Thoracic aorta (tissue), 2 donors: ENCODE results near the gene SMIM45. TPM values are rescaled to one million over a fixed set of nuclear protein-coding genes. Genes with fewer than 3 reads are reported as not detected.

Source experiments
- ATAC-seq: fragments of 150-250 bp; one replicate; pipeline ENCODE4 v1.8.0; 2017; ENCODE audit warnings: low read depth; ENCODE audit not compliant: insufficient number of reproducible peaks, low FRiP score
- DNase-seq: peaks from one replicate; pipeline ENCODE4 v3.0.0-alpha.2; 2020; ENCODE audit warnings: low spot score
- H3K27ac ChIP-seq, 2 donors: fragments of 200-600 bp; sonication (generic); 1 replicate in 1 of 2; 2 replicates in 1 of 2; pipeline ENCODE4 v1.5.1; 2016; ENCODE audit warnings: mild to moderate bottlenecking in 2 of 2, moderate library complexity in 2 of 2
- H3K27me3 ChIP-seq: fragments of 200-600 bp; sonication (generic); replicated peaks from 2 replicates; pipeline ENCODE4 v1.6.0; 2016; ENCODE audit warnings: mild to moderate bottlenecking; ENCODE audit not compliant: insufficient read depth
- H3K36me3 ChIP-seq: fragments of 200-600 bp; sonication (generic); one replicate; pipeline ENCODE4 v1.5.1; 2016
- H3K4me1 ChIP-seq, 2 donors: fragments of 200-600 bp; sonication (generic); 1 replicate in 1 of 2; 2 replicates in 1 of 2; pipeline versions ENCODE4 v1.5.1 to v1.6.0; 2016; ENCODE audit warnings: low read depth in 2 of 2, mild to moderate bottlenecking in 1 of 2; ENCODE audit not compliant: control insufficient read depth in 1 of 2
- H3K4me3 ChIP-seq: fragments of 200-600 bp; sonication (generic); 2 replicates; pipeline ENCODE4 v1.5.1; 2016; ENCODE audit warnings: mild to moderate bottlenecking
- H3K9me3 ChIP-seq: fragments of 200-600 bp; sonication (generic); 2 replicates; pipeline ENCODE4 v1.5.1; 2016
- total RNA-seq, 2 donors: library from RNA; depleted of rRNA; stranded (reverse); fragments of >200 nt; gene quantifications; one replicate each; pipeline versions ENCODE4 v1.1.0 to v1.2.3, GENCODE V29; 2016
- TF ChIP-seq, protein P1 (sequence below): fragments of 200-600 bp; sonication (generic); IDR thresholded peaks from one replicate; pipeline ENCODE4 v1.5.1; 2019; ENCODE audit warnings: antibody characterized with exemption

SMIM45 gene

GRCh38 chr22:41998361-41999261 lies 46.7 kb downstream of the SMIM45 start, which contains the start of gene WBP2NL:
WBP2NL (plus strand) TSS chr22:41998788; CDS start chr22:41998819, 31 bp downstream.
- H3K27me3 ChIP-seq, result no peaks in the 10 kb centered on the region
- TF ChIP-seq, protein P1, sequence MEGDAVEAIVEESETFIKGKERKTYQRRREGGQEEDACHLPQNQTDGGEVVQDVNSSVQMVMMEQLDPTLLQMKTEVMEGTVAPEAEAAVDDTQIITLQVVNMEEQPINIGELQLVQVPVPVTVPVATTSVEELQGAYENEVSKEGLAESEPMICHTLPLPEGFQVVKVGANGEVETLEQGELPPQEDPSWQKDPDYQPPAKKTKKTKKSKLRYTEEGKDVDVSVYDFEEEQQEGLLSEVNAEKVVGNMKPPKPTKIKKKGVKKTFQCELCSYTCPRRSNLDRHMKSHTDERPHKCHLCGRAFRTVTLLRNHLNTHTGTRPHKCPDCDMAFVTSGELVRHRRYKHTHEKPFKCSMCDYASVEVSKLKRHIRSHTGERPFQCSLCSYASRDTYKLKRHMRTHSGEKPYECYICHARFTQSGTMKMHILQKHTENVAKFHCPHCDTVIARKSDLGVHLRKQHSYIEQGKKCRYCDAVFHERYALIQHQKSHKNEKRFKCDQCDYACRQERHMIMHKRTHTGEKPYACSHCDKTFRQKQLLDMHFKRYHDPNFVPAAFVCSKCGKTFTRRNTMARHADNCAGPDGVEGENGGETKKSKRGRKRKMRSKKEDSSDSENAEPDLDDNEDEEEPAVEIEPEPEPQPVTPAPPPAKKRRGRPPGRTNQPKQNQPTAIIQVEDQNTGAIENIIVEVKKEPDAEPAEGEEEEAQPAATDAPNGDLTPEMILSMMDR, result no peak
- DNase-seq (peak; percentile 15), ATAC-seq (no peak)
- H3K4me3 ChIP-seq, result peak within 1 kb of the TSS; percentile 69
- H3K36me3 ChIP-seq, result no peaks in the 10 kb centered on the region
- H3K27ac ChIP-seq, result no peak within 1 kb of the TSS
- no peaks in the 10 kb centered on the region for H3K4me1 ChIP-seq
- no peaks in the 10 kb centered on the region for H3K9me3 ChIP-seq

- TF ChIP-seq, protein P1, result no peak
- no peaks in the 10 kb centered on the region for H3K27me3 ChIP-seq
- no peaks in the 10 kb centered on the region for H3K4me1 ChIP-seq
- H3K36me3 ChIP-seq, result no peaks in the 10 kb centered on the region
- no peaks in the 10 kb centered on the region for H3K9me3 ChIP-seq
- H3K27ac ChIP-seq, result no peak overlapping the region
- DNase-seq, result no peak
- no peak overlapping the region for H3K4me3 ChIP-seq
- no peak for ATAC-seq
These were observed 48.5 kb downstream of the SMIM45 start for GRCh38 chr22:42000466-42000865.

GRCh38 chr22:42001121-42001520 lies 49.2 kb downstream of the SMIM45 start:
- TF ChIP-seq, protein P1, result no peak
- Histone ChIP-seq H3K4me3 (no peak overlapping the region), H3K4me1 (no peaks in the 10 kb centered on the region), H3K9me3 (no peaks in the 10 kb centered on the region), H3K27me3 (no peaks in the 10 kb centered on the region), H3K36me3 (no peaks in the 10 kb centered on the region), H3K27ac (no peak overlapping the region)
- ATAC-seq (no peak), DNase-seq (no peak)

DNA sequence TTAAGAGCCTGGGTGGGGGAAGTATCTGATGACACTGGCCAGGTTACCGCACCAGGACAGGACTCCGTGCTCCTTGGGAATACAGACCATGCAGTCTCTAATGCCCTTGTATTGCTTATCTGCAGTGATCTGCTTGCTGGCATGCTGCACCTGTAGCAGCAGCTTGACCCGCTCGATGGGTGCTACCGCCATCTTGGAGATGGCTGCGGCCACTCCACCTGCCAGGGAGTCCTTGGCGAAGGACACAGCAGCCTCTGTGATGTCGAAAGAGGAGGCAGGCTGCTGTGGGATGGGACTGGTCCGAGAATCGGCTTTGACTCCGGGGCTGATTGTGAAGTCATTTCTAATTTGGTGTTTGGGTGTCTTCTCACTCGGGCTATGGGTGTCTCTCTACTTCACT lies 49.8 kb downstream of the SMIM45 start:
- Histone ChIP-seq H3K4me1 (no peaks in the 10 kb centered on the region), H3K36me3 (no peaks in the 10 kb centered on the region), H3K27ac (no peak overlapping the region), H3K4me3 (no peak overlapping the region), H3K27me3 (no peaks in the 10 kb centered on the region), H3K9me3 (no peaks in the 10 kb centered on the region)
- TF ChIP-seq, protein P1, result no peak
- DNase-seq, result no peak
- no peak for ATAC-seq

GRCh38 chr22:42007922-42008321 lies 56.0 kb downstream of the SMIM45 start:
- Histone ChIP-seq H3K9me3 (peaks cover 14% of the 10 kb centered on the region), H3K36me3 (no peaks in the 10 kb centered on the region), H3K27ac (no peak overlapping the region), H3K27me3 (no peaks in the 10 kb centered on the region), H3K4me1 (no peaks in the 10 kb centered on the region), H3K4me3 (no peak overlapping the region)
- ATAC-seq, result no peak
- TF ChIP-seq, protein P1, result no peak
- DNase-seq, result no peak

Other genes with a start within 250 kb of the SMIM45 start
- gene CCDC134, start 151.5 kb upstream of the SMIM45 start, total RNA-seq, result 1 to 10 TPM; 1.6 to 5.3 TPM
- gene SREBF2, start 119.0 kb upstream of the SMIM45 start, total RNA-seq, result 10 to 100 TPM; 48.3 to 65.3 TPM
- gene SHISA8, start 37.1 kb upstream of the SMIM45 start, total RNA-seq, result not detected
- gene TNFRSF13C, start 25.3 kb upstream of the SMIM45 start, total RNA-seq, result not detected
- gene CENPM, start 5.0 kb upstream of the SMIM45 start, total RNA-seq, result not detected
- not detected for gene SEPTIN3, start 17.3 kb downstream of the SMIM45 start, total RNA-seq
- 1 to 10 TPM in 1 of 2 donors, not detected in 1; 1.3 TPM for gene WBP2NL, start 46.6 kb downstream of the SMIM45 start, total RNA-seq
- gene NAGA, start 118.7 kb downstream of the SMIM45 start, total RNA-seq, result 10 to 100 TPM; 41.7 to 52.7 TPM
- 10 to 100 TPM; 22.1 to 23.7 TPM for gene PHETA2, start 122.1 kb downstream of the SMIM45 start, total RNA-seq
- gene SMDT1, start 127.5 kb downstream of the SMIM45 start, total RNA-seq, result 10 to 100 TPM in 1 of 2 donors, 1 to 10 TPM in 1; 6.1 to 17.1 TPM
- gene NDUFA6, start 138.6 kb downstream of the SMIM45 start, total RNA-seq, result 10 to 100 TPM; 21.3 to 27.0 TPM
- gene CYP2D6, start 178.7 kb downstream of the SMIM45 start, total RNA-seq, result not detected